HUES6 (cell line): ENCODE results near the gene SPART.

Source experiments
- H3K27ac ChIP-seq: 2 replicates; pipeline ENCODE4 v1.7.0; 2013; ENCODE audit warnings: low read depth, mild to moderate bottlenecking, low read length, inconsistent platforms
- H3K27me3 ChIP-seq: 2 replicates; pipeline ENCODE4 v1.6.1; 2013; ENCODE audit warnings: low read length; ENCODE audit not compliant: control insufficient read depth, insufficient read depth
- H3K36me3 ChIP-seq: 2 replicates; pipeline ENCODE4 v1.6.1; 2013; ENCODE audit warnings: low read length; ENCODE audit not compliant: control insufficient read depth, insufficient read depth
- H3K4me1 ChIP-seq: 2 replicates; pipeline ENCODE4 v1.6.1; 2013; ENCODE audit warnings: low read length; ENCODE audit not compliant: control insufficient read depth, insufficient read depth
- H3K4me3 ChIP-seq: 2 replicates; pipeline ENCODE4 v1.5.1; 2013; ENCODE audit warnings: low read depth, low read length
- H3K9ac ChIP-seq: one replicate; pipeline ENCODE4 v1.6.1; 2013; ENCODE audit warnings: mild to moderate bottlenecking, low read length
- H3K9me3 ChIP-seq: 2 replicates; pipeline ENCODE4 v1.6.1; 2013; ENCODE audit warnings: low read depth, low read length; ENCODE audit not compliant: control insufficient read depth, insufficient read depth

The SPART gene

GRCh38 chr13:36354842-36355623, 8.8 kb upstream of the SPART start:
- H3K27me3 ChIP-seq = peaks cover 94% of the 10 kb centered on the region
- no peak overlapping the region for H3K9ac ChIP-seq
- no peaks in the 10 kb centered on the region for H3K36me3 ChIP-seq

GRCh38 chr13:36353001-36353400, 6.8 kb upstream of the SPART start:
- H3K27me3 ChIP-seq = peaks cover 84% of the 10 kb centered on the region
- H3K9me3 ChIP-seq = no peaks in the 10 kb centered on the region
- no peaks in the 10 kb centered on the region for H3K36me3 ChIP-seq
- no peak overlapping the region for H3K27ac ChIP-seq
- no peak overlapping the region for H3K4me3 ChIP-seq
- peaks cover 18% of the 10 kb centered on the region; the same call in 1 of the 2 replicates for H3K4me1 ChIP-seq
- H3K9ac ChIP-seq = no peak overlapping the region

More at GRCh38 chr13:36354842-36355623, 8.8 kb upstream of the SPART start:
- no peak overlapping the region for H3K27ac ChIP-seq
- H3K9me3 ChIP-seq = no peaks in the 10 kb centered on the region
- H3K4me3 ChIP-seq = no peak overlapping the region
- peaks cover 18% of the 10 kb centered on the region; the same call in 1 of the 2 replicates for H3K4me1 ChIP-seq

- Histone ChIP-seq H3K36me3 (no peaks in the 10 kb centered on the region), H3K27me3 (peaks cover 77% of the 10 kb centered on the region), H3K27ac (no peak overlapping the region), H3K4me3 (no peak overlapping the region), H3K9me3 (no peaks in the 10 kb centered on the region), H3K4me1 (peaks cover 18% of the 10 kb centered on the region; the same call in 1 of the 2 replicates), H3K9ac (no peak overlapping the region)
Measured at GRCh38 chr13:36352350-36352749, 6.2 kb upstream of the SPART start.

- no peak overlapping the region for H3K4me3 ChIP-seq
- peaks cover 8% of the 10 kb centered on the region; the same call in 1 of the 2 replicates for H3K4me1 ChIP-seq
- H3K36me3 ChIP-seq = no peaks in the 10 kb centered on the region
- H3K9ac ChIP-seq = no peak overlapping the region
- peaks cover 59% of the 10 kb centered on the region for H3K27me3 ChIP-seq
- no peaks in the 10 kb centered on the region for H3K9me3 ChIP-seq
- H3K27ac ChIP-seq = no peak overlapping the region
Measured at GRCh38 chr13:36347531-36348210, 1.5 kb upstream of the SPART start.

- Histone ChIP-seq H3K4me1 (peaks cover 12% of the 10 kb centered on the region; the same call in 1 of the 2 replicates), H3K4me3 (peak overlapping the region; percentile 73), H3K9ac (peak overlapping the region; percentile 77), H3K36me3 (no peaks in the 10 kb centered on the region), H3K27ac (peak overlapping the region; percentile 2; the same call in 1 of the 2 replicates), H3K27me3 (peaks cover 52% of the 10 kb centered on the region), H3K9me3 (no peaks in the 10 kb centered on the region)
Measured at GRCh38 chr13:36345438-36346221, 564 bp downstream of the SPART start.

GRCh38 chr13:36344886-36345437, 1.2 kb downstream of the SPART start:
- peak overlapping the region; percentile 73 for H3K4me3 ChIP-seq

GRCh38 chr13:36344173-36344572, 2.0 kb downstream of the SPART start:
- no peaks in the 10 kb centered on the region for H3K36me3 ChIP-seq
- H3K4me1 ChIP-seq = peaks cover 13% of the 10 kb centered on the region; the same call in 1 of the 2 replicates
- peaks cover 41% of the 10 kb centered on the region for H3K27me3 ChIP-seq
- H3K4me3 ChIP-seq = peak overlapping the region; percentile 73; the same call in 1 of the 2 replicates
- no peak overlapping the region for H3K27ac ChIP-seq
- H3K9ac ChIP-seq = no peak overlapping the region
- H3K9me3 ChIP-seq = no peaks in the 10 kb centered on the region

More at GRCh38 chr13:36344886-36345437, 1.2 kb downstream of the SPART start:
- peaks cover 45% of the 10 kb centered on the region for H3K27me3 ChIP-seq
- H3K9me3 ChIP-seq = no peaks in the 10 kb centered on the region
- peak overlapping the region; percentile 73 for H3K9ac ChIP-seq
- peaks cover 12% of the 10 kb centered on the region; the same call in 1 of the 2 replicates for H3K4me1 ChIP-seq
- H3K36me3 ChIP-seq = no peaks in the 10 kb centered on the region
- no peak overlapping the region; the same call in 1 of the 2 replicates for H3K27ac ChIP-seq

- Histone ChIP-seq H3K27ac (no peak overlapping the region), H3K36me3 (no peaks in the 10 kb centered on the region), H3K9ac (no peak overlapping the region), H3K9me3 (no peaks in the 10 kb centered on the region), H3K4me1 (peaks cover 17% of the 10 kb centered on the region), H3K27me3 (peaks cover 43% of the 10 kb centered on the region), H3K4me3 (peak overlapping the region; percentile 73; the same call in 1 of the 2 replicates)
Measured at GRCh38 chr13:36343766-36344165, 2.4 kb downstream of the SPART start.

- Histone ChIP-seq H3K9me3 (no peaks in the 10 kb centered on the region), H3K4me3 (no peak overlapping the region), H3K4me1 (peaks cover 22% of the 10 kb centered on the region), H3K27me3 (peaks cover 53% of the 10 kb centered on the region), H3K36me3 (no peaks in the 10 kb centered on the region), H3K27ac (no peak overlapping the region), H3K9ac (no peak overlapping the region)
Measured at GRCh38 chr13:36342715-36343114, 3.5 kb downstream of the SPART start.

GRCh38 chr13:36341718-36342117, 4.5 kb downstream of the SPART start:
- H3K9ac ChIP-seq = no peak overlapping the region
- H3K4me3 ChIP-seq = no peak overlapping the region
- no peak overlapping the region for H3K27ac ChIP-seq
- H3K4me1 ChIP-seq = peaks cover 24% of the 10 kb centered on the region
- H3K9me3 ChIP-seq = no peaks in the 10 kb centered on the region
- no peaks in the 10 kb centered on the region for H3K36me3 ChIP-seq
- peaks cover 62% of the 10 kb centered on the region for H3K27me3 ChIP-seq
